ENCODE measurements around the gene NME8. TPM values are rescaled to one million over a fixed set of nuclear protein-coding genes. Genes with fewer than 3 reads are reported as not detected.

Gene NME8
- total and polyA plus RNA-seq, 2 experiments from 2014 or later, result 0.14 to 1.3 TPM

GRCh38 chr7:37943905-37944736, 95.7 kb downstream of the NME8 start:
- Mint-ChIP-seq H3K36me3 (ENCODE audit: low read depth) (no peaks in the 10 kb centered on the region), H3K27me3 (ENCODE audit: insufficient read depth, low read depth, poor library complexity) (no peaks in the 10 kb centered on the region), H3K4me3 (no peak overlapping the region), H3K27ac (no peak overlapping the region), H3K4me1 (peaks cover 7% of the 10 kb centered on the region; the same call in 2 of the 3 replicates), H3K9me3 (no peaks in the 10 kb centered on the region)
- H3K4me2 ChIP-seq, result no peak overlapping the region
- DNase-seq (ENCODE audit: low spot score) (no peak), ATAC-seq (no peak; the same call in 2 of the 3 replicates)
- H3F3A ChIP-seq (replicated peaks; ENCODE audit: low read depth), result no peaks in the 10 kb centered on the region
- no peak overlapping the region for H3K27ac ChIP-seq (ENCODE audit: low read depth)
- peaks cover 5% of the 10 kb centered on the region; the same call in 1 of the 2 replicates for H3K4me1 ChIP-seq (ENCODE audit: insufficient read depth)
- H3K4me3 ChIP-seq, result no peak overlapping the region
- no peaks in the 10 kb centered on the region for H3K27me3 ChIP-seq (ENCODE audit: insufficient read depth)
- H4K20me1 ChIP-seq (replicated peaks; ENCODE audit: insufficient read depth), result no peaks in the 10 kb centered on the region
- H3K36me3 ChIP-seq (ENCODE audit: insufficient read depth), result no peaks in the 10 kb centered on the region
- no peaks in the 10 kb centered on the region for H3K9me2 ChIP-seq (ENCODE audit: insufficient read depth)
- H3K79me2 ChIP-seq (replicated peaks; ENCODE audit: insufficient read depth), result no peaks in the 10 kb centered on the region
- no peak overlapping the region for H2AFZ ChIP-seq
- TF ChIP-seq ZNF114 (CRISPR knock-in tag; IDR thresholded peaks at IDR 0.05) (no peak), CTCF (conservative IDR thresholded peaks at IDR 0.05; ENCODE audit: low read depth in 2 of 2) (no peak), REST (IDR thresholded peaks at IDR 0.05; ENCODE audit: unreplicated experiment) (no peak), ZNF462 (CRISPR knock-in tag; IDR thresholded peaks at IDR 0.05) (no peak), ZNF331 (CRISPR knock-in tag; IDR thresholded peaks at IDR 0.05; ENCODE audit: low read depth) (no peak), STAT1 (IDR thresholded peaks at IDR 0.05; ENCODE audit: unreplicated experiment) (no peak), EZH2 (IDR thresholded peaks at IDR 0.05; ENCODE audit: low read depth, unreplicated experiment) (no peak), NANOG (IDR thresholded peaks at IDR 0.05; ENCODE audit: borderline replicate concordance) (no peak), CREB1 (CRISPR knock-in tag; IDR thresholded peaks at IDR 0.05; ENCODE audit: low read depth) (no peak), ETS1 (IDR thresholded peaks at IDR 0.05) (no peak), JUNB (IDR thresholded peaks at IDR 0.05; ENCODE audit: unreplicated experiment) (no peak), EZH2phosphoT487 (IDR thresholded peaks at IDR 0.05; ENCODE audit: unreplicated experiment) (no peak), POLR2AphosphoS5 (IDR thresholded peaks at IDR 0.05; ENCODE audit: low read depth) (no peak)

All from GM23338 (cell line).